A673 (cell line): ENCODE data around the gene HOXA6.

ENCODE experiments used
- CTCF ChIP-seq: fragments of 300-800, 200-600 bp; sonication (generic); conservative IDR thresholded peaks from 2 replicates; pipeline ENCODE4 v1.5.1; 2017; ENCODE audit warnings: low read depth, mild to moderate bottlenecking, antibody characterized with exemption, low read length, moderate library complexity, mixed read lengths
- EZH2 ChIP-seq: fragments of 200-600 bp; sonication (generic); IDR thresholded peaks from 2 replicates; pipeline ENCODE4 v1.6.1; 2017; ENCODE audit warnings: borderline replicate concordance, low read depth, mild to moderate bottlenecking, mixed read lengths, antibody characterized with exemption, low read length; ENCODE audit not compliant: poor library complexity, severe bottlenecking

GRCh38 chr7:27106901-27107240, 40.7 kb downstream of the HOXA6 start:
- TF ChIP-seq CTCF (no peak), EZH2 (no peak)
